ENCODE results near the gene CD70.
"Not testable (repeated sequence)": the region's sequence is repeated elsewhere in the genome, so short reads cannot be mapped to it uniquely, and the experiment has no call there.

The CD70 gene

GRCh38 chr19:6564393-6564792, 26.6 kb downstream of the CD70 start:
- DNase-seq (ENCODE audit: extremely low read depth, low read depth), result no peak
- TF ChIP-seq, protein P1, sequence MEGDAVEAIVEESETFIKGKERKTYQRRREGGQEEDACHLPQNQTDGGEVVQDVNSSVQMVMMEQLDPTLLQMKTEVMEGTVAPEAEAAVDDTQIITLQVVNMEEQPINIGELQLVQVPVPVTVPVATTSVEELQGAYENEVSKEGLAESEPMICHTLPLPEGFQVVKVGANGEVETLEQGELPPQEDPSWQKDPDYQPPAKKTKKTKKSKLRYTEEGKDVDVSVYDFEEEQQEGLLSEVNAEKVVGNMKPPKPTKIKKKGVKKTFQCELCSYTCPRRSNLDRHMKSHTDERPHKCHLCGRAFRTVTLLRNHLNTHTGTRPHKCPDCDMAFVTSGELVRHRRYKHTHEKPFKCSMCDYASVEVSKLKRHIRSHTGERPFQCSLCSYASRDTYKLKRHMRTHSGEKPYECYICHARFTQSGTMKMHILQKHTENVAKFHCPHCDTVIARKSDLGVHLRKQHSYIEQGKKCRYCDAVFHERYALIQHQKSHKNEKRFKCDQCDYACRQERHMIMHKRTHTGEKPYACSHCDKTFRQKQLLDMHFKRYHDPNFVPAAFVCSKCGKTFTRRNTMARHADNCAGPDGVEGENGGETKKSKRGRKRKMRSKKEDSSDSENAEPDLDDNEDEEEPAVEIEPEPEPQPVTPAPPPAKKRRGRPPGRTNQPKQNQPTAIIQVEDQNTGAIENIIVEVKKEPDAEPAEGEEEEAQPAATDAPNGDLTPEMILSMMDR (IDR thresholded peaks at IDR 0.05; ENCODE audit: low read depth, low read length, missing control alignments), result no peak
- H3K4me3 ChIP-seq (replicated peaks; ENCODE audit: low read depth, low read length), result no peak overlapping the region

DNA sequence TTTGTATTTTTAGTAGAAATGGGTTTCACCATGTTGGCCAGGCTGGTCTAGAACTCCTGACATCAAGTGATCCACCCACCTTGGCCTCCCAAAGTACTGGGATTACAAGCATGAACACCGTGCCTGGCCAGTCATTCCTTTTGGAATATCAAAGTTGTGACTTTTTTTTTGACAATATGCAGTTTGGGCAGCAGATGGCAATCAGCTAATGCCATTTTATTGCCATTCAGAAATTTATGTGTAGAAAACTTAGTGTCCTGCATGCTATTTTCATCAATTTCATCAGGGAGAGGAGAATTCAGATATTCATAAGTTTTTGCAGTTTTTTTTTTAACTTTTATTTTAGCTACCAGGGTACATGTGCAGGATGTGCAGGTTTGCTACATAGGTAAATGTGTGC, 28.5 kb downstream of the CD70 start:
- DNase-seq (ENCODE audit: extremely low read depth, low read depth); H3K4me3 ChIP-seq (replicated peaks; ENCODE audit: low read depth, low read length): not testable (repeated sequence)

GRCh38 chr19:6556480-6557195, 34.3 kb downstream of the CD70 start:
- TF ChIP-seq, protein P1 (IDR thresholded peaks at IDR 0.05; ENCODE audit: low read depth, low read length, missing control alignments), result no peak
- H3K4me3 ChIP-seq (replicated peaks; ENCODE audit: low read depth, low read length), result no peak overlapping the region
- DNase-seq (ENCODE audit: extremely low read depth, low read depth), result no peak

- H3K4me3 ChIP-seq (replicated peaks; ENCODE audit: low read depth, low read length), result no peak overlapping the region
- DNase-seq (ENCODE audit: extremely low read depth, low read depth), result no peak
- TF ChIP-seq, protein P1 (IDR thresholded peaks at IDR 0.05; ENCODE audit: low read depth, low read length, missing control alignments), result no peak
These were observed 34.9 kb downstream of the CD70 start for GRCh38 chr19:6556043-6556449.

DNA sequence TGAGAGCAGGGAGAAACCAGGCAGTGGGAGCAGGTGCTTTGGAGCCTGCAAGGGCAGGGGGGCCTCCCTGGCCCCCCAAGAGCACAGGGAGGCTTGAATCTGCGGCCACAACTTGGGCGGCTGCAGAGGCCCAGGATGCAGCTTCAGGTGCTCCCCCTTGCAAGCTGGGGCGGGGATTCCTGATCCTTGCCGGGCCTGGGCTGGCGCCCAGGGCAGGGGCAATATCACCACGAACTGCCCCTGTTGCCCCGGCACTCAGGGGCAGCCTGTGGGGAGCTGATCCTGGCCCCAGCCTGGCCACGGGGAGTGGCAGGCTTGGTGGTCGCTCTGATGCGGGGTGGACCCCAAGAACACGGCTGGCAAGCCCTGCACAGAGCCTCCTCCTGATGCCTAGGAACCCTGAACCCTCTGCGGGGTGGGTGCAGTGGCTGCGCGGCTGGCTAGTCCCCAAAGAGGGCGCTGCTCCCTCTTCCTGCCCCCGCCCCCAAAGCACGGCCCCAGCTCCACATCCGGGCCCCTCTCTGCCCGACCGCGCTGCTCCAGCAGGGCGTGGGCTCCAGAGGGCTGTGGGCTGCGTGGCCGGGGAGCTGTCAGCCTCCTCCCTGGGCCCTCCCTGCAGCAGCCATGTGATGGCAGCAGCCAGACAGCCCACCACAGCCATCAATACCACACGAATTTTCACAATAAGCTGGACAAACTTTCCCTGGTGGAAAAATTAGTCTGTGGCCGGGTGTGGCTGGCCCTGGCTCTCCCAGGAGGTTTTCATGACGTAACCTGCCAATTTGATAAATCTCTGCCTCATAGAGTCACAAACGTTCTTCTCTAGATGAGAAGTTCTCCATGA, 39.1 kb downstream of the CD70 start:
- TF ChIP-seq, protein P1 (IDR thresholded peaks at IDR 0.05; ENCODE audit: low read depth, low read length, missing control alignments), result peak; percentile 16
- no peak overlapping the region for H3K4me3 ChIP-seq (replicated peaks; ENCODE audit: low read depth, low read length)
- DNase-seq (ENCODE audit: extremely low read depth, low read depth), result no peak

DNA sequence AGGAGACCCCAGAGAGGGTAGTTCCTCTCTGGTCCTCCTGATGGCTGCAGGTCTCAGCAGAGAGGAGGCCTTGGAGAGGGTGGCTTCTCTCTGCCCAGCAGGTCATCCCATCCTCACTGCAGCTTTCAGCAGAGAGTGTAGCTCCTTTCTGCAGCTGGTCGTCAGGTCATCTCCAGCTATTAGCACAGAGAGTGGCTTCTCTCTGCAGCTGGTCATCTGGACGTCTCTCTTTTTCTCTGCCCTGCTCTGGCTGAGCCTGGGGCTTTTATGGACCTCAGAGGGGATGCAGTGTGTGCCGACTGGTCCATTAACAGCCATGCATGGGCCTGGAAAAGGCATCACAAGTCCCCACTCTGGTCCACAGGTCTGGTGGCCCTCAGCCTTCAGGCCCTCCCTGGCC, 39.9 kb downstream of the CD70 start:
- no peak for DNase-seq (ENCODE audit: extremely low read depth, low read depth)
- no peak overlapping the region for H3K4me3 ChIP-seq (replicated peaks; ENCODE audit: low read depth, low read length)
- TF ChIP-seq, protein P1 (IDR thresholded peaks at IDR 0.05; ENCODE audit: low read depth, low read length, missing control alignments), result no peak

GRCh38 chr19:6550679-6551078, 40.3 kb downstream of the CD70 start:
- H3K4me3 ChIP-seq (replicated peaks; ENCODE audit: low read depth, low read length); DNase-seq (ENCODE audit: extremely low read depth, low read depth): not testable (repeated sequence)
